Chondrocyte (in vitro differentiated cells): ENCODE measurements around the gene NDP. TPM values are rescaled to one million over a fixed set of nuclear protein-coding genes. Genes with fewer than 3 reads are reported as not detected.

Source experiments
- DNase-seq: peaks from one replicate; pipeline ENCODE4 v3.0.0; 2021; ENCODE audit warnings: mixed read lengths, low spot score
- H3K27ac Mint-ChIP-seq: one replicate; pipeline ENCODE4 v1.8.0; 2021; ENCODE audit warnings: mild to moderate bottlenecking, moderate library complexity, mixed read lengths; ENCODE audit not compliant: unreplicated experiment
- H3K27me3 Mint-ChIP-seq: 2 replicates; pipeline ENCODE4 v1.8.0; 2021; ENCODE audit warnings: low read depth, mixed read lengths
- H3K36me3 Mint-ChIP-seq: 2 replicates; pipeline ENCODE4 v1.8.0; 2021; ENCODE audit warnings: low read depth, mixed read lengths
- H3K4me1 Mint-ChIP-seq: 2 replicates; pipeline ENCODE4 v1.8.0; 2021; ENCODE audit warnings: low read depth, mild to moderate bottlenecking, mixed read lengths
- H3K4me3 Mint-ChIP-seq: one replicate; pipeline ENCODE4 v1.8.0; 2021; ENCODE audit warnings: mild to moderate bottlenecking, moderate library complexity, mixed read lengths; ENCODE audit not compliant: unreplicated experiment
- H3K9me3 Mint-ChIP-seq: 2 replicates; pipeline ENCODE4 v1.8.0; 2021; ENCODE audit warnings: low read depth, mixed read lengths
- CTCF ChIP-seq: fragments of 200-600 bp; sonication (generic); IDR thresholded peaks from 2 replicates; pipeline ENCODE4 v1.5.0; 2021; ENCODE audit warnings: antibody characterized with exemption, mild to moderate bottlenecking, moderate library complexity
- total RNA-seq: library from RNA; stranded (reverse); gene quantifications from 3 replicates; pipeline ENCODE4 v1.2.1, GENCODE V29; 2021

The NDP gene
- total RNA-seq, 1 donor from 2014 or later = 1.5 TPM

DNA sequence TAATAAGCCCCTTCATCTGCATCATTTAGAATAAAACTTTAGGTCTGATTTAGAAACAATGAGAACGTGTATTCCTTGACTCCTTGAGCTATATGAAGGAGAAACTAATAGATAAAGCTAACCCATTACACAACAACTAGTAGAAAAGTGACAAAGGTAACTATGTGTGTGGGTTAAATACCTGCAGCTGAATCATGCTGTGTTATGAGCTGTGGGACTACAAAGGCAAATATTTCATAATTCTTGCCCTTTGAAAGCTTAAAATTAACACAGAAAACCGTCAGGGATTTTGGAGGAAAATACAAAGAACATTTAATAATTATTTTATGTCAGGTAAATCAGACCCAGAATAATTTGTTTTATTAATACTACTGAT, 898 bp upstream of the NDP start:
- TF ChIP-seq CTCF = no peak
- peaks cover 5% of the 10 kb centered on the region for H3K27me3 Mint-ChIP-seq
- H3K4me3 Mint-ChIP-seq = no peak overlapping the region
- H3K36me3 Mint-ChIP-seq = no peaks in the 10 kb centered on the region
- DNase-seq = no peak
- H3K4me1 Mint-ChIP-seq = peaks cover 18% of the 10 kb centered on the region
- H3K27ac Mint-ChIP-seq = no peak overlapping the region
- peaks cover 3% of the 10 kb centered on the region for H3K9me3 Mint-ChIP-seq

- no peak for TF ChIP-seq CTCF
- DNase-seq = no peak
- H3K27ac Mint-ChIP-seq = no peak overlapping the region
- peaks cover 18% of the 10 kb centered on the region for H3K4me1 Mint-ChIP-seq
- H3K9me3 Mint-ChIP-seq = peaks cover 3% of the 10 kb centered on the region
- H3K36me3 Mint-ChIP-seq = no peaks in the 10 kb centered on the region
- peak overlapping the region; percentile 73 for H3K4me3 Mint-ChIP-seq
- peaks cover 5% of the 10 kb centered on the region for H3K27me3 Mint-ChIP-seq
Measured at GRCh38 chrX:43971966-43972961, 926 bp downstream of the NDP start.

DNA sequence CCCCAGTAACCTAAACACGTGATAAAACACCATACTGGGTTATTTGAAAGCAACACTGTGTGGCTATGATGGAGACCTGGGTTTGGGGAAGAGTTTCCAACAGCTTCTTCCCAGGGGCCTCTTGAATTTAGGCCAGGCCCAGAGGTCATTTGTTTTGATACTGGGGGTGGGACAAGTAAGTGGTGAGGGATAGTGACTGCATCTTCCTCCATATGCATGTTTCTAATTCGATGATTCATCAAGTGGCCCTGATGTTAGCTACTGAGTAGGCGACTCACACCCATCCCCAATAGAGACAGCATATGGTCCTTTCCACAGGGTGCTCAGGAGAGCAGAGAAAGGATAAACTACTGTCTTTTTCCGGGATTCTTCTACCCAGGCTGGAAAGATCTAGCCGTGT, 2.7 kb downstream of the NDP start:
- H3K9me3 Mint-ChIP-seq = no peaks in the 10 kb centered on the region
- TF ChIP-seq CTCF = no peak
- no peaks in the 10 kb centered on the region for H3K36me3 Mint-ChIP-seq
- no peak for DNase-seq
- H3K4me1 Mint-ChIP-seq = peaks cover 18% of the 10 kb centered on the region
- peak overlapping the region; percentile 32 for H3K27ac Mint-ChIP-seq
- H3K4me3 Mint-ChIP-seq = no peak overlapping the region
- H3K27me3 Mint-ChIP-seq = peaks cover 5% of the 10 kb centered on the region

DNA sequence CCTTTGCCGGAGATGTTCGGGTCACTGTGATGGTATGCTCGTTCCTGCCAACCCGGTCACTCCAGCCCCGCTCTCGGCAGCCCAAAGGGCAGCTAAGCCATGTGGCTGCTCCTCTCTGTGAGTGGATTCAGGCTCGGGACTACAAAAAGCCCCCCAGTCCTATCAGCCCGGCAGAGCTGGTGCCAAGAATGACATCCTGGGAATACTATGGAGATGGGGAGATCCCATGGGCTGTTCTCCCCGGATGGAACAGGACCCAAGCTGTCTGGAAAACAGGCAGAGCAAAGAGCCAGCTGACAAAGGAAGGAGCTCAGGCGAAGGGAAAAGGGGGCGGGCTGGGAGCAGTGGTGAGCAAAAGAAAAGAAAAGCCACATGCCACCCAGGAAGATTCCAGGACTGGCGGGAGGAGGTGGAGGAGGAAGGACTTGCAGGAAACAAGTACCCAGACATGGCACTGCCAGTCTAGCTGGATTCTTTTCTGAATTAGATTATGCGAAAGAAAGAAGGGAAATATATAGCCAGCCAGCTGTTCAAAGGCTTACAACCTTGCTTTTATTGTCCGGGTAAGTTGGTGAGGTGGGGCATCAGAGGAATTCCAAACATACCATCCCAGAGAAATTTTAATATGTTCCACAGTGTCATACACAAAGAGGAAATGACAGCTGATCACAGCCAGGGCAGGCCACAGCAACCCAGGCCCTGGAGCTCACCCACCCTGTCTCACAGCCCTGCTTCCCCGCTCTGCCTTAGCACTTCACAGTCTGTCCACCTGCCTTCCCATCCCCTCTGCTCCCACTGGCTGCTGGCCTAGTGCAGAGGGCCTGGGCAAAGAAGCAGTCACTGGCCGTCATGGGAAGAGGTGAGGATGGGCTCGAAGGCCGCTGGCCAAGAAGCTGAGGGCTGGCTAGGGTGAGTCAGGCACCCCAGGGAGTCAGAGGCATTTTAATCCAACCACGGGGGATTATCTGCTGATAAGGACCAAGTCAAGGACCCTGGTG, 3.4 kb downstream of the NDP start:
- Mint-ChIP-seq H3K36me3 (no peaks in the 10 kb centered on the region), H3K9me3 (no peaks in the 10 kb centered on the region), H3K4me1 (peaks cover 18% of the 10 kb centered on the region), H3K27me3 (no peaks in the 10 kb centered on the region), H3K4me3 (no peak overlapping the region), H3K27ac (no peak overlapping the region)
- no peak for DNase-seq
- TF ChIP-seq CTCF = no peak

GRCh38 chrX:43968359-43968781, 4.8 kb downstream of the NDP start:
- H3K27ac Mint-ChIP-seq = no peak overlapping the region
- no peaks in the 10 kb centered on the region for H3K9me3 Mint-ChIP-seq
- peaks cover 11% of the 10 kb centered on the region for H3K4me1 Mint-ChIP-seq
- no peak overlapping the region for H3K4me3 Mint-ChIP-seq
- H3K27me3 Mint-ChIP-seq = no peaks in the 10 kb centered on the region
- TF ChIP-seq CTCF = no peak
- DNase-seq = no peak
- no peaks in the 10 kb centered on the region for H3K36me3 Mint-ChIP-seq
